Epithelial cell of proximal tubule (primary cell): ENCODE results near the gene AP1S1. TPM values are rescaled to one million over a fixed set of nuclear protein-coding genes. Genes with fewer than 3 reads are reported as not detected.

ENCODE experiments used
- DNase-seq: peaks from one replicate; pipeline ENCODE4 v3.0.0-alpha.2; 2011; ENCODE audit warnings: low read depth
- H3K4me3 ChIP-seq: 2 replicates; pipeline ENCODE4 v1.5.1; 2011; ENCODE audit warnings: low read depth, mild to moderate bottlenecking, low read length
- total RNA-seq: library from RNA; depleted of rRNA; stranded (reverse); fragments of >200 nt; gene quantifications from 2 replicates; pipeline ENCODE4 v1.2.3, GENCODE V29; 2015
- TF ChIP-seq, protein P1 (sequence below): conservative IDR thresholded peaks from 2 replicates; pipeline ENCODE4 v1.5.1; 2012; ENCODE audit warnings: low read depth, mild to moderate bottlenecking, low read length

The AP1S1 gene
- total RNA-seq, 1 donor from 2014 or later = 190 TPM

DNA sequence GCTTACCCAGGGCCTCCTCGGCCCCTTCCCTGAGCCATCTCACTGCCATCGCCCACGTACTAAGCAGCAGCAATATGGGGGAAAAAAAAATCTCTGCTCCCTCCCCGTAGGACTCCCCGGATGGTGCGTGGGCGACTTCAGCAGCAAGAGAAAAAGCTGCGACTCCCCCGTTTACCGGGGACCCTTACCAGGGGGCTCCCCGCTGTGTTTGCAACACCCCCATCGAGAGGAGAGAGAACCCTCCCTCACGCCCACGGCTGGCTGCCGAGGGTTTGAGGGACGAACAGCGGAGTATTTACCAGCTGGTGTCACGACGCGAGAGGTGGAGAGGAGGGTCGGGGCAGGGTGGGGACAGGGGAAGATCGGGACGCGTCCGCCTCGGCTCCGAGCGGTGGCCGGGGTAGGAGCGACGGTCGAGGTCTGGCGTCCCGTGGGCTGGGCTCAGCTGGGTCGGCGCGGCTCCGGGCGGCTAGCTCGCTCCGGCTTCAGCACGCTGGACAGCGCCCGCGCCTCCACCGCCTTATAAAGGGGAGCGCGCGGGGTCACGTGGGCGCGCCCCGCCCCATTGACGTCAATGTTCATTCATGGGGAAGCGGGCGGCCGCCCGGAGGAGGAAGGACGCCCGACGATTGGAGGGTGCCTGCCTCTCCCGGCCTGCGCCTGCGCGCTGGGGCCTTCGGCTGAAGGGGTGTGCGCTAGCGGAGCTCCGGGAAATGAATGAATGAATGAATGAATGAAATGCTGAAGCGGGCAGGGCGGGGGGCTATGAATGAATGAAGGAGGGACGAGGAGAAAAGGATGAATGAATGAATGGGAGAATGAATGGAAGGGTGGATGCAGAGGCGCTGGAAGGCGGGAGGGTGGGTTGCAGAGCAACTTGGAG, 11.0 kb downstream of the AP1S1 start, which contains the start of gene VGF:
Gene VGF (minus strand): TSS at position 495 of the 883 bp plus-strand sequence. CDS start 726 bp downstream, outside the sequence.
- peak within 1 kb of the TSS; percentile 65 for H3K4me3 ChIP-seq
- no peak for DNase-seq
- TF ChIP-seq, protein P1, sequence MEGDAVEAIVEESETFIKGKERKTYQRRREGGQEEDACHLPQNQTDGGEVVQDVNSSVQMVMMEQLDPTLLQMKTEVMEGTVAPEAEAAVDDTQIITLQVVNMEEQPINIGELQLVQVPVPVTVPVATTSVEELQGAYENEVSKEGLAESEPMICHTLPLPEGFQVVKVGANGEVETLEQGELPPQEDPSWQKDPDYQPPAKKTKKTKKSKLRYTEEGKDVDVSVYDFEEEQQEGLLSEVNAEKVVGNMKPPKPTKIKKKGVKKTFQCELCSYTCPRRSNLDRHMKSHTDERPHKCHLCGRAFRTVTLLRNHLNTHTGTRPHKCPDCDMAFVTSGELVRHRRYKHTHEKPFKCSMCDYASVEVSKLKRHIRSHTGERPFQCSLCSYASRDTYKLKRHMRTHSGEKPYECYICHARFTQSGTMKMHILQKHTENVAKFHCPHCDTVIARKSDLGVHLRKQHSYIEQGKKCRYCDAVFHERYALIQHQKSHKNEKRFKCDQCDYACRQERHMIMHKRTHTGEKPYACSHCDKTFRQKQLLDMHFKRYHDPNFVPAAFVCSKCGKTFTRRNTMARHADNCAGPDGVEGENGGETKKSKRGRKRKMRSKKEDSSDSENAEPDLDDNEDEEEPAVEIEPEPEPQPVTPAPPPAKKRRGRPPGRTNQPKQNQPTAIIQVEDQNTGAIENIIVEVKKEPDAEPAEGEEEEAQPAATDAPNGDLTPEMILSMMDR = no peak

DNA sequence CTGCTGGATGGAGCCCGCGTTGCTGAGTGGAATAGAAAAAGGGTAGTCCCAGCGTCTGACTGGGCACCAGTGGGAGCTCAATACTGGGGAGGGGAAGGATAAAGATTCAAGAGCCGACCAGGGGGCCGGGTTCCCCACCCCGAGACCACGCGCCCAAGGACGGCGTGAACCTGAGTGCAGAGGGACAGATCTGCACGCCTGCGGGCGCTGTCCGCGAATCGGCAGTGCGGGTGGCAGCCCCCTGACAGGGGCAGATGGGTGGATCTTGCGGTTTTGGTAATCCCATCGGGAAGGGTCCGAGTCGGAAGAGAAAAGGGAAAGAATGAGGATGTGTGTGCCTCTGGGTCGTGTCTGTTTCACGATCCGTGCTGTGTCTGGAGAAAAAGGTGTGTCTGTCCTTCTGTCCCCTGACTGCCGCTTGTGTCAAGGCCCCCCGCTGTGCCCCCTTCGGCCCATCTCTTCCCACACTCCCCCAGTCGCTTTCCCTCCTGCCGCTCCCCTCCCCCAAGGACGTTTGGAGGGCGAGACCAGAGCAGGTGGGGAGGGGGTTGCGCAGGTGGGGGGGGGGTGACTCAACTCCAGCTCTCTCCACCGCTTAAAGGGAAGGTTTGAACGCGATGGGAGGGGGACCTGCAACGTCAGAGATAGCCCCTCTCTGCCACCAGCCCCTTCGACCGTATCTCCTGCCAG, 11.8 kb downstream of the AP1S1 start:
- peak overlapping the region; percentile 65 for H3K4me3 ChIP-seq
- TF ChIP-seq, protein P1 = no peak

DNA sequence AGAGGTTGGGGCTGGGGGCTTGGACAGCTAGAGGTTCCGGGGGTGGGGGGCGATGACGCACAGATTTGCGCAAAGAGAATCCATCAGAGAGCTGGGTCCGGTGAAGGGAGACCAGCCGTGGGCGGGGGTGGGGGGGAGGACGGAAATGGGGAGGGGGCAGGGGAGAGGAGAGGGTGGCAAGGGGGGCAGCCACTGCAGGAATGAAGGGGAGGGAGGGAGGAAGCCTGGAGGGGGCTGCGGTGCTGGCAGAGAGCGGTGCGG, 12.3 kb downstream of the AP1S1 start:
- no peak for DNase-seq
- TF ChIP-seq, protein P1 = no peak
- peak overlapping the region; percentile 65 for H3K4me3 ChIP-seq

More for the DNA sequence above, 11.8 kb downstream of the AP1S1 start:
- DNase-seq = no peak

DNA sequence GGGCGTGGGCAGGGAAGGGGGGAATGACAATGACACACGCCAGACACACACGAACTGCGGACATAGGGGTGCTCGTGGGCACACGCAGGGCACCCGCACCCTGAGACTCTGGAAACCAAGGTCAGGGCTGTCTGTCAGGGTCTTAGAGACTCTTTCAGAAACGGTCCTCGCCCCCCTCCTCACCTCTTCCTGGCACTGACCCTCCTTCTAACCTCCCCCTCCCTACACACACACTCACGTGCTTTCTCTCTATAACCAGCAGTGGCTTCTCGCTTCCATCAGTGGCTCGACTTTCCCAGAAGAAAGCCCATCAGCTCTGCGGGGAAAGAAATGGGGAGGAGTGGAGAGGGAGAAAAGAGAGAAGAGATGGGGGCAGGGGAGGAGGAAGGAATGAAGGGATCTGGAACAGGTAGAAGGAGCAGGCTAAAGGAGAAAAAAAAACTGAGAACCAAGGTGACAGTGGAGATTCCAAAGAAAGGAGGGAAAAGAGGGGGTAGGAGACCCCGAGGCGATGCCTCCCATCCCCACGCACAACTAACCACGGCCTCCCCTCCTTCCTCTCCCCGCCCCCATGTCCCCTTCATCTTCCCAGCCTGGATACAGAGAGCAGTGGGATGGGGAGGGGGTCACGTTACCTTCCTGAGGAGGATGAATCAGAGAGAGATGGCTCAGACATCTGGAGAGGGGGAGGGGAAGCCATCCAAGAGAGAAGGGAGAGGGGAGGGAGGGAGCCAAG, 12.8 kb downstream of the AP1S1 start:
- no peak for DNase-seq
- peak overlapping the region; percentile 38 for H3K4me3 ChIP-seq
- TF ChIP-seq, protein P1 = no peak

DNA sequence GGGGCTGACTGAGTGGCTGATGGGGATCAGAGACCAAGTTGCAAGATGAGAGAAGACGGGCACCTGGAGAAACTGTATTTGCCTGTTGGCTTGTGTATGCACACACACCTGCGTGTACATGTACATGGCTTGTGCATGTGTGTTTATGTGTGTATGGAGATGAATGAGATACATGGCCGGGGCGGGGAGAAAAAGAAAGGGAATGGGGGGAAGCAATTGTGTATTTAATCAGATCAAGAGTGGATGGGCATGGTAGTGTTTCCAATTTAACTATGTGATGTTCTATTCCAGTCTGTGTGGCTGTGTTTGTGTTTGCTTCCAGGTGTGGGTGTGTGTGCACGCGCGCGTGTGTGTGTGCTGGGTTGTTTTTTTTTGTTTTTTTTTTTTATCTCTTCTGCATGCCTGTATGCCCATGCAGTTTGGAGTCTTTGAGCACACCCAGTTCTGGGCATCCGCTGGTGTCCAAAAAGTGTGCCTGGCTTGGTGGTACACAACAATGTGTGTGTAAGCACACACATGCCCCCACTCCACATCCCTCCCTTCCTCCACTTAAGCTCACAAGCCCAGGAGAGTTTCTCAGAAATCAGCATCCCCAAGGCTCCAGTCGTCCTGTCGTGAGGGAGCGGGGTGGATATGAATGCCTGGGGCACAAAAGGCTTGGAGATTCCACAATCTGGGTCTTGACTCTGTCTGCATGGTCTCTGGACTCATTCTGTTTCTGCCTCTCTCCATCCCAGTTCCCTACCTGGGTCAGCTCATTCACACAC, 13.6 kb downstream of the AP1S1 start:
- H3K4me3 ChIP-seq = no peak overlapping the region

More for the DNA sequence above, 13.6 kb downstream of the AP1S1 start:
- TF ChIP-seq, protein P1 = no peak
- DNase-seq = no peak
